GM18519 (cell line): ENCODE results near the gene CHCT1.
"Not testable (repeated sequence)": the region's sequence is repeated elsewhere in the genome, so short reads cannot be mapped to it uniquely, and the experiment has no call there.

Experiments used
- ATAC-seq: cut with Tn5 transposase; IDR thresholded peaks from one replicate; pipeline ENCODE4 v1.9.1; 2021; ENCODE audit warnings: mild to moderate bottlenecking, moderate library complexity; ENCODE audit not compliant: unreplicated experiment, low FRiP score

Gene CHCT1

GRCh38 chr17:60422162-60422665 lies at the start of gene CHCT1:
Gene CHCT1, plus strand, starts transcription at chr17:60422489. Its CDS starts 104 bp downstream, at chr17:60422593.
- ATAC-seq = no peak

GRCh38 chr17:60372790-60373483 lies 49.4 kb upstream of the CHCT1 start:
- no peak for ATAC-seq

- not testable (repeated sequence) for ATAC-seq
Measured at GRCh38 chr17:60378187-60378586, 44.1 kb upstream of the CHCT1 start.

- ATAC-seq = not testable (repeated sequence)
Measured at GRCh38 chr17:60379461-60379860, 42.8 kb upstream of the CHCT1 start.

GRCh38 chr17:60381958-60382357 lies 40.3 kb upstream of the CHCT1 start:
- ATAC-seq = no peak

GRCh38 chr17:60383379-60383778 lies 38.9 kb upstream of the CHCT1 start:
- no peak for ATAC-seq

- not testable (repeated sequence) for ATAC-seq
Measured at GRCh38 chr17:60384921-60385320, 37.4 kb upstream of the CHCT1 start.

GRCh38 chr17:60386147-60387058 lies 35.9 kb upstream of the CHCT1 start:
- ATAC-seq = no peak

GRCh38 chr17:60387666-60388065 lies 34.6 kb upstream of the CHCT1 start:
- no peak for ATAC-seq

GRCh38 chr17:60388742-60389141 lies 33.5 kb upstream of the CHCT1 start:
- no peak for ATAC-seq

GRCh38 chr17:60390186-60390585 lies 32.1 kb upstream of the CHCT1 start:
- no peak for ATAC-seq

- ATAC-seq = no peak
Measured at GRCh38 chr17:60390925-60391470, 31.3 kb upstream of the CHCT1 start.

- ATAC-seq = no peak
Measured at GRCh38 chr17:60391471-60392041, 30.7 kb upstream of the CHCT1 start.

- peak; percentile 77 for ATAC-seq
Measured at GRCh38 chr17:60392042-60392844, 30.0 kb upstream of the CHCT1 start, which contains the start of gene USP32. Gene USP32, minus strand, starts transcription at chr17:60392133. Its CDS starts 194 bp downstream, at chr17:60391939.

GRCh38 chr17:60392845-60393702 lies 29.2 kb upstream of the CHCT1 start:
- no peak for ATAC-seq

- ATAC-seq = no peak
Measured at GRCh38 chr17:60393840-60394723, 28.2 kb upstream of the CHCT1 start.

- ATAC-seq = no peak
Measured at GRCh38 chr17:60395508-60396065, 26.7 kb upstream of the CHCT1 start.

GRCh38 chr17:60396412-60396811 lies 25.9 kb upstream of the CHCT1 start:
- ATAC-seq = no peak
